GM19351 (cell line): ENCODE measurements around the gene OR7D2.
A peak's percentile ranks its signal among the peaks of the same experiment; 100 is the strongest.

Experiments used
- ATAC-seq: cut with Tn5 transposase; IDR thresholded peaks from one replicate; pipeline ENCODE4 v1.9.1; 2021; ENCODE audit warnings: mild to moderate bottlenecking, moderate library complexity; ENCODE audit not compliant: unreplicated experiment

The OR7D2 gene

GRCh38 chr19:9178901-9179300, at the start of gene OR7D2:
Gene OR7D2, plus strand, starts transcription at chr19:9178979. Its CDS starts 6,803 bp downstream, at chr19:9185782.
- ATAC-seq, result no peak

GRCh38 chr19:9130965-9131364, 47.8 kb upstream of the OR7D2 start:
- no peak for ATAC-seq

- no peak for ATAC-seq
Observed at GRCh38 chr19:9132422-9132821, 46.4 kb upstream of the OR7D2 start.

GRCh38 chr19:9139609-9140158, 39.1 kb upstream of the OR7D2 start:
- ATAC-seq, result peak; percentile 17

- peak; percentile 85 for ATAC-seq
Observed at GRCh38 chr19:9140159-9140874, 38.5 kb upstream of the OR7D2 start, which contains the start of gene ZNF317. Gene ZNF317, plus strand, starts transcription at chr19:9140397. Its CDS starts 15,620 bp downstream, at chr19:9156017.

GRCh38 chr19:9144920-9145319, 33.9 kb upstream of the OR7D2 start:
- ATAC-seq, result no peak

- ATAC-seq, result no peak
Observed at GRCh38 chr19:9146882-9147281, 31.9 kb upstream of the OR7D2 start.

- no peak for ATAC-seq
Observed at GRCh38 chr19:9148697-9149096, 30.1 kb upstream of the OR7D2 start.

GRCh38 chr19:9149997-9150396, 28.8 kb upstream of the OR7D2 start:
- ATAC-seq, result no peak

- no peak for ATAC-seq
Observed at GRCh38 chr19:9150650-9151049, 28.1 kb upstream of the OR7D2 start.

GRCh38 chr19:9151367-9151766, 27.4 kb upstream of the OR7D2 start:
- ATAC-seq, result no peak

- no peak for ATAC-seq
Observed at GRCh38 chr19:9155591-9155990, 23.2 kb upstream of the OR7D2 start.

GRCh38 chr19:9156304-9156703, 22.5 kb upstream of the OR7D2 start:
- ATAC-seq, result no peak

- ATAC-seq, result no peak
Observed at GRCh38 chr19:9159891-9160290, 18.9 kb upstream of the OR7D2 start.

- ATAC-seq, result no peak
Observed at GRCh38 chr19:9161427-9161826, 17.4 kb upstream of the OR7D2 start.

GRCh38 chr19:9165261-9165660, 13.5 kb upstream of the OR7D2 start:
- no peak for ATAC-seq

GRCh38 chr19:9166846-9167245, 11.9 kb upstream of the OR7D2 start:
- no peak for ATAC-seq

- no peak for ATAC-seq
Observed at GRCh38 chr19:9171393-9171991, 7.3 kb upstream of the OR7D2 start.

- no peak for ATAC-seq
Observed at GRCh38 chr19:9175326-9175725, 3.5 kb upstream of the OR7D2 start.

GRCh38 chr19:9183000-9183399, 4.2 kb downstream of the OR7D2 start:
- ATAC-seq, result no peak

- ATAC-seq, result no peak
Observed at GRCh38 chr19:9187191-9187590, 8.4 kb downstream of the OR7D2 start.

- ATAC-seq, result no peak
Observed at GRCh38 chr19:9189535-9189934, 10.8 kb downstream of the OR7D2 start.
